Thoracic aorta (tissue), 2 donors: ENCODE measurements around the gene TET1. TPM values are rescaled to one million over a fixed set of nuclear protein-coding genes. Genes with fewer than 3 reads are reported as not detected.
"Not testable (repeated sequence)": the region's sequence is repeated elsewhere in the genome, so short reads cannot be mapped to it uniquely, and the experiment has no call there.

ENCODE experiments used
- ATAC-seq: fragments of 150-250 bp; one replicate; pipeline ENCODE4 v1.8.0; 2017; ENCODE audit warnings: low read depth; ENCODE audit not compliant: insufficient number of reproducible peaks, low FRiP score
- DNase-seq: peaks from one replicate; pipeline ENCODE4 v3.0.0-alpha.2; 2020; ENCODE audit warnings: low spot score
- H3K27ac ChIP-seq, 2 donors: fragments of 200-600 bp; sonication (generic); 1 replicate in 1 of 2; 2 replicates in 1 of 2; pipeline ENCODE4 v1.5.1; 2016; ENCODE audit warnings: mild to moderate bottlenecking in 2 of 2, moderate library complexity in 2 of 2
- H3K27me3 ChIP-seq: fragments of 200-600 bp; sonication (generic); replicated peaks from 2 replicates; pipeline ENCODE4 v1.6.0; 2016; ENCODE audit warnings: mild to moderate bottlenecking; ENCODE audit not compliant: insufficient read depth
- H3K36me3 ChIP-seq: fragments of 200-600 bp; sonication (generic); one replicate; pipeline ENCODE4 v1.5.1; 2016
- H3K4me1 ChIP-seq, 2 donors: fragments of 200-600 bp; sonication (generic); 1 replicate in 1 of 2; 2 replicates in 1 of 2; pipeline versions ENCODE4 v1.5.1 to v1.6.0; 2016; ENCODE audit warnings: low read depth in 2 of 2, mild to moderate bottlenecking in 1 of 2; ENCODE audit not compliant: control insufficient read depth in 1 of 2
- H3K4me3 ChIP-seq: fragments of 200-600 bp; sonication (generic); 2 replicates; pipeline ENCODE4 v1.5.1; 2016; ENCODE audit warnings: mild to moderate bottlenecking
- H3K9me3 ChIP-seq: fragments of 200-600 bp; sonication (generic); 2 replicates; pipeline ENCODE4 v1.5.1; 2016
- total RNA-seq, 2 donors: library from RNA; depleted of rRNA; stranded (reverse); fragments of >200 nt; gene quantifications; one replicate each; pipeline versions ENCODE4 v1.1.0 to v1.2.3, GENCODE V29; 2016
- TF ChIP-seq, protein P1 (sequence below): fragments of 200-600 bp; sonication (generic); IDR thresholded peaks from one replicate; pipeline ENCODE4 v1.5.1; 2019; ENCODE audit warnings: antibody characterized with exemption

Gene TET1
- total RNA-seq, 2 donors from 2014 or later, result 2.4 to 4.0 TPM

GRCh38 chr10:68705548-68705947 is 145.4 kb downstream of the TET1 start:
- no peaks in the 10 kb centered on the region for H3K36me3 ChIP-seq
- no peak overlapping the region for H3K4me3 ChIP-seq
- no peaks in the 10 kb centered on the region for H3K9me3 ChIP-seq
- H3K4me1 ChIP-seq, result no peaks in the 10 kb centered on the region
- H3K27me3 ChIP-seq, result no peaks in the 10 kb centered on the region
- TF ChIP-seq, protein P1, sequence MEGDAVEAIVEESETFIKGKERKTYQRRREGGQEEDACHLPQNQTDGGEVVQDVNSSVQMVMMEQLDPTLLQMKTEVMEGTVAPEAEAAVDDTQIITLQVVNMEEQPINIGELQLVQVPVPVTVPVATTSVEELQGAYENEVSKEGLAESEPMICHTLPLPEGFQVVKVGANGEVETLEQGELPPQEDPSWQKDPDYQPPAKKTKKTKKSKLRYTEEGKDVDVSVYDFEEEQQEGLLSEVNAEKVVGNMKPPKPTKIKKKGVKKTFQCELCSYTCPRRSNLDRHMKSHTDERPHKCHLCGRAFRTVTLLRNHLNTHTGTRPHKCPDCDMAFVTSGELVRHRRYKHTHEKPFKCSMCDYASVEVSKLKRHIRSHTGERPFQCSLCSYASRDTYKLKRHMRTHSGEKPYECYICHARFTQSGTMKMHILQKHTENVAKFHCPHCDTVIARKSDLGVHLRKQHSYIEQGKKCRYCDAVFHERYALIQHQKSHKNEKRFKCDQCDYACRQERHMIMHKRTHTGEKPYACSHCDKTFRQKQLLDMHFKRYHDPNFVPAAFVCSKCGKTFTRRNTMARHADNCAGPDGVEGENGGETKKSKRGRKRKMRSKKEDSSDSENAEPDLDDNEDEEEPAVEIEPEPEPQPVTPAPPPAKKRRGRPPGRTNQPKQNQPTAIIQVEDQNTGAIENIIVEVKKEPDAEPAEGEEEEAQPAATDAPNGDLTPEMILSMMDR, result no peak
- no peak for ATAC-seq
- no peak overlapping the region for H3K27ac ChIP-seq
- DNase-seq, result no peak

DNA sequence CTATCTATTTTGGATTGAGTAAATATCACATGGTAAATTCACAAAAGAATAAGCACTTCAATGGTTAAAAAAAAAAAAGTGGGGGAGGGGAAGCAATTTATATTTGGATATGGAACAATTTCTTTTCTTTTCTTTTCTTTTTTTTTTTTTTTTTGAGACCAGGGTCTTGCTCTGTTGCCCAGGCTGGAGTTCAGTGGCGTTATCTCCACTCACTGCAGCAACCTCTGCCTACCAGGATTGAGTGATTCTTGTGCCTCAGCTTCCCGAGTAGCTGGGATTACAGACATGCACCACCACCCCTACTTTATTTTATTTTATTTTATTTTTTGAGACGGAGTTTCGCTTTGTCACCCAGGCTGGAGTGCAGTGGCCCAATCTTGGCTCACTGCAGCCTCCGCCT is 148.8 kb downstream of the TET1 start:
- H3K36me3 ChIP-seq, ATAC-seq, H3K4me3 ChIP-seq, H3K27ac ChIP-seq, H3K4me1 ChIP-seq, H3K9me3 ChIP-seq, H3K27me3 ChIP-seq, DNase-seq: not testable (repeated sequence)

DNA sequence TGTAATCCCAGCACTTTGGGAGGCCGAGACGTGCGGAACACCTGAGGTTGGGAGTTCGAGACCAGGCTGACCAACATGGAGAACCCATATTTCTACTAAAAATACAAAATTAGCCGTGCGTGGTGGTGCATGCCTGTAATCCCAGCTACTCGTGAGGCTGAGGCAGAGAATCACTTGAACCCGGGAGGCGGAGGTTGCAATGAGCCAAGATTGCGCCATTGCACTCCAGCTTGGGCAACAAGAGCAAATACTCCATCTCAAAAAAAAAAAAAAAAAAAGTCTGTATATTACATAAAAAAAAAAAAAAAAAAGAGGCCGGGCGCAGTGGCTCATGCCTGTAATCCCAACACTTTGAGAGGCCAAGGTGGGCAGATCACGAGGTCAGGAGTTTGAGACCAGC is 152.9 kb downstream of the TET1 start:
- not testable (repeated sequence) for H3K9me3 ChIP-seq, ATAC-seq, H3K36me3 ChIP-seq, DNase-seq, H3K4me3 ChIP-seq, H3K27me3 ChIP-seq, H3K4me1 ChIP-seq, H3K27ac ChIP-seq

- no peak overlapping the region for H3K4me3 ChIP-seq
- no peaks in the 10 kb centered on the region for H3K9me3 ChIP-seq
- no peak for ATAC-seq
- no peaks in the 10 kb centered on the region for H3K27me3 ChIP-seq
- no peak for DNase-seq
- TF ChIP-seq, protein P1, result no peak
- no peaks in the 10 kb centered on the region for H3K36me3 ChIP-seq
- H3K27ac ChIP-seq, result no peak overlapping the region
- peaks cover 1 to 3% of the 10 kb centered on the region in 2 donors for H3K4me1 ChIP-seq
Observed at GRCh38 chr10:68717435-68717834, 157.3 kb downstream of the TET1 start.

GRCh38 chr10:68720793-68721672 is 160.9 kb downstream of the TET1 start, which contains the start of gene CCAR1:
Gene CCAR1 (plus strand): TSS chr10:68721239. CDS start chr10:68722505, 1,266 bp downstream.
- TF ChIP-seq, protein P1, result no peak
- peaks cover 5 to 7% of the 10 kb centered on the region in 2 donors for H3K4me1 ChIP-seq
- DNase-seq, result peak; percentile 87
- H3K27me3 ChIP-seq, result no peaks in the 10 kb centered on the region
- peak within 1 kb of the TSS; percentile 85 to 98 for H3K27ac ChIP-seq
- peak; percentile 96 for ATAC-seq
- peak within 1 kb of the TSS; percentile 95 for H3K4me3 ChIP-seq
- H3K9me3 ChIP-seq, result no peaks in the 10 kb centered on the region
- H3K36me3 ChIP-seq, result peaks cover 2% of the 10 kb centered on the region

GRCh38 chr10:68721673-68722335 is 161.7 kb downstream of the TET1 start:
- ATAC-seq (no peak), DNase-seq (no peak)
- peaks cover 5 to 7% of the 10 kb centered on the region in 2 donors for H3K4me1 ChIP-seq
- no peaks in the 10 kb centered on the region for H3K9me3 ChIP-seq
- peak overlapping the region; percentile 85 to 98 for H3K27ac ChIP-seq
- TF ChIP-seq, protein P1, result no peak
- peak overlapping the region; percentile 95 for H3K4me3 ChIP-seq
- H3K36me3 ChIP-seq, result peaks cover 2% of the 10 kb centered on the region
- no peaks in the 10 kb centered on the region for H3K27me3 ChIP-seq
